Activated CD8-positive, alpha-beta memory T cell treated with anti-CD3 and anti-CD28 coated beads, Interleukin-2, amount 50 U/mL, for 24 hours (primary cell): ENCODE results near the gene FES.
"Not testable (repeated sequence)": the region's sequence is repeated elsewhere in the genome, so short reads cannot be mapped to it uniquely, and the experiment has no call there.

Experiments
- DNase-seq: peaks from one replicate; pipeline ENCODE4 v3.0.0-alpha.2; 2020; ENCODE audit errors: extremely low read depth

The FES gene

DNA sequence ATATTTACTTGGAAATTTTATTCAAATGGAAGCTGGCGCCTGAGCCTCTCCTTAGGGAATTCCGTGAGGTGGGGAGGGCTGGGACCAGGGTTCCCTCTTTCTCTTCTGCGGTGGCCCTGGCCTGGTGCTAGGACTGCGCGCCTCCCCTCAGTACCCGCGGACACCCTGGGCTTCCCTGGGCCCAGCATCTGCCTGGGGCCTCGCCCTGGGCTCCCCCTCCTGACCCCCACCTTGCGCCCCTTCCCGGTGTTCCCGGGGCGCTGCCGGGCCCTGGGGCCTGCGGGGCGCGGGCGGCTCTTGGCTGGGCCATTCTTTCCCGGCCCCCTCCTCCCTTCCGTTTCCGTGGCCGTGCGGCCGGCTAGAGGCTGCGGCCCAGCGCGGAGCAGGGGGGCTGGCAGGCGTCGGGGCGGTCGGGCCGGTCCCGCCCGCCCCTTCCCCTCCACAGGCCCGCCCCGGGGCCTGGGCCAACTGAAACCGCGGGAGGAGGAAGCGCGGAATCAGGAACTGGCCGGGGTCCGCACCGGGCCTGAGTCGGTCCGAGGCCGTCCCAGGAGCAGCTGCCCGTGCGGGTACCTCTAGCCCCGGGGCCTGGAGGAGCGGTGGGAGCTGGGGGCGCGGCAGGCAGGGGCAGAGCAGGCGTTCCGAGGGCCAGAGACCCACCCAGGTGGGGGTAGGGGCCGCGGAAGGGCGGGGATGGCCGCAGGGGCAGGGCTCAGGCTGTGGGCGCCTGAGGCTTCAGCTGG, at the start of gene FES:
FES (plus strand) TSS at position 529 of the 743 bp plus-strand sequence. CDS start 542 bp downstream, outside the sequence.
- no peak for DNase-seq

DNA sequence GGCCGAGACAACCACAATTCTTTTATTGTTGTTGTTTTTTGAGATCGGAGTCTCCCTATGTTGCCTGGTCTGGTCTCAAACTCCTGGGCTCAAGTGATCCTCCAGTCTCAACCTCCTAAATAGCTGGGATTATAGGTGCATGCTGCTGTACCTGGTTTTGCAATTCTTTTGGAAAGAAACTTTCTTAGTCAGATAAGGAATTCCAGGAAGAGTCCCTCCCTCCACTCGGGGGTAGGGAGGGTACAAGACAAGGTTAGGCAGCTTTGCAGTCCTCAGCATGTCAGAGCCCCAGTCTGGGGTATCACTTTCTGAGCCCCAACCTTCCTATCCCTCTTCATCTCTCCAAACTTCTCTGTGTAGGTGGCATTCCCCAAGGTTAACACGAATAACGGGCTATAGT, 49.7 kb upstream of the FES start:
- no peak for DNase-seq

DNA sequence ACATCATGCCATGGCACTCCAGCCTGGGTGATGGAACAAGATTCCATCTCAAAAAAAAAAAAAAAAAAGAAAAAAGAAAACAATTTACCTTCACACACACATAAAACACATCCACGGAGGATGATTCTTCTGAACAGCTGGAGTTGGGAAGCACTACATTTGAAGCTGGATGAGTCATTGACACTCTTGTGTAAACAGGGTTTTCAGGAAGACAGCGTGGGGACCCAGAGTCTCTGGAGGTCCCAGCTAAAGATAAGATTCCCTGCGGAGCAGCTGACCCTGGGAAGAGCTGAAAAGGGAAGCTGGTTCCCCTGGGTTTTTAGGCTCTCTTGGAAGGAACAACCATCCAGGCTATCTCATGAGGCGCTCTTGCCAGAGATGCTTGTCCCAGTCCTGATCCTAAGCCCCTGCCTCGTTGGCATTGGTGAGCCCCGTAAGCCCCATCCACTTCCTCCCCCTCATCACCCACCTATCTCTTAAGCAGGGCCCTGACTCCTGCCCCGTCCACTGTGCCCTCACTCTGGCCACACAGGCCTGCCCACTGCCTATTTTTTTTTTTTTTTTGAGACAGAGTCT, 47.9 kb upstream of the FES start:
- no peak for DNase-seq

DNA sequence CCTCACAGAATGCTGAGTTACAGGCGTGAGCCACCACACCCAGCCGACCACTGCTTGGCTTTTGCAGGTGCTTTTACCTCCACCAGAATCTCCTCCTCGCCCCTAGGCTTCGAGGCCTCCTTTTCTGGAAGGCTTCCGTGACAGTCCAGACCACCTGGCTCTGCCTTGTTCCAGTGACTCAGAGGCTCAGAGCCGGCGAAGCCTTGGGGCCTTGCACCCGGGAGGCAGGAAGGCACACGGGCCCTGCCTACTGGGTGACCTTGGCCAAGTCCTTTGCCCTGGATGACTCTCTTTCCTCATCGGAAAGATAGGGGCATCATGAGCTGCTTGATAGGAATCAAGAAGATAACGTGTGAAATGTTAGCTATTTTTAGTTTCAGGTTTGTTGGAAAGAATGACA, 47.2 kb upstream of the FES start:
- DNase-seq: no peak

DNA sequence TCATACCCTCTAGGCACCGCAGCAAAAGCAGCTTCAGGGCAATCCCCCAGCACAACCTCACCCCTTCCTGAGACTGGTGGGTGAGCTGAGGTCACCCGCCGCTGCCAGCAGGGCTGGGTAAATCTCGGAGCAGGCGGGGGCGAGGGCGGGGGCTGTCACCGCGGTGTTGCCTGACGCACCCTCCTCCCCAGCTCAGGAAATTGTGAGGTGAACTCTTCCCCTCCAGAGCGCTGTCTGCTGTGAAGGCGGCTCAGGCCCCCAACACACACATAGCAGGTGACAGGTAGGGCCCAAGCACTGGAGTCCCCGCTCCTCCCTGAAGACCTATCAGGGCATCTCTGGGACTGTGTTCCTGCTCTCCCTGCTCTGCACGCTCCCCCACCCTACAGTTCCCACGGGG, 46.2 kb upstream of the FES start:
- peak; percentile 73 for DNase-seq

DNA sequence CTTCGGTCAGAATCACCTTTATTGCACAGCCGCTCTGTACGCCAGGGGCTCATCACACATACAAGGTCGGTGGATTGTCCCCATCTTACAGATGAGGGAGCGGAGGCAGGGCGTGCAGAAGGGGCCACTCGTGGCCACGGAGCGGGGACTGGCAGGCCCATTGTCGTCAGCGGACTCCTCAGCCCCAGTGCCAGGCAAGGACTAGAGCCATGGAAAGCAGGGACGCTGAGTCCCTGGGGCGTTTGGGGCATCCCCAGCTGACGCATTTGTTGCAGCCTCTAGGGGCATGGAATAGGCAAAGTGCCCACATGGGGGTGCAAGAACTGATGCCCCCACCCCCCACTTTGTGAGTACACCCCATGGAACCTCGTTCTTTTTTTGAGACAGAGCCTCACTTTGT, 45.8 kb upstream of the FES start:
- DNase-seq: no peak

DNA sequence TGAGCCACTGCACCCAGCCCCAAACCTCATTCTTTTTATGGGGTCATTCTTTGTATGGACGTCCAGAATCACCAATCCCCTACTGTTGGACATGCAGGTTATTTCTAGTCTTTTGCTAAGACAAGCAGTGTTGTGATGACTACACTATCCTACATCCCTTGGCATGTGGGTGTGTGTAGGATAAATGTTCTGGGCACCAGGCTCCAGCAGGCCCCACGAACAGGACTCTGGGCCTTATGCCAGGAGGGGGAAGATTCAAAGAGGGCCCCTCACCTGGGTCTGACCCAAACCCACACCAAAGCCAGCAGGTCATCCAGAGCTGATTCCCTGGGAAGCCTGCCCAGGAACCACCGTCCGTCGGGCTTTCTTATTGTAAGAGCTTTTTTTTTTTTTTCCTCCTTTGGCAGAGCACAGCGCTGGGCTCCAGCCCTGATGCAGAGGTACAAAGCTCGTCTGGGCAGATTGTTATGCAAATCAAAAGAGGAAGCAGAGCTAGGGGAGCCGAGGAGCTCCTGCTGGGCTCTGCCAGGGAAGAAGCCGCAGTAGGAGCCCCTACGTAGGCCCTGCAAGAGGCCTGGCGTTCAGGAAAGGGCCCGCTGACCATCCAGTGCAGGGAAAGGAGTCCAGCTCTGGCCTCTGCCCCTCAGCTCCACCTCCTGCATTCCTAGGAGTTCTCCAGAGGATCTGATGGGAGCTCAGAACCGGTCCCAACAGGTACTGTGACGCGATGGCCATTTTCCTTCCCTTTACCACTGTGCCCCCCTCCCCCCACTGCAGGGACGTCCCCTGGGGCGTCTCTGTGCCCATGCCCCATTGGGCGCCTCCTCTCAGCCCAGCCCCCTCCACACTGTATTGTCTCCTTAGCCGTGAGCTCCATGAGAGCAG, 44.9 kb upstream of the FES start:
- DNase-seq: no peak

DNA sequence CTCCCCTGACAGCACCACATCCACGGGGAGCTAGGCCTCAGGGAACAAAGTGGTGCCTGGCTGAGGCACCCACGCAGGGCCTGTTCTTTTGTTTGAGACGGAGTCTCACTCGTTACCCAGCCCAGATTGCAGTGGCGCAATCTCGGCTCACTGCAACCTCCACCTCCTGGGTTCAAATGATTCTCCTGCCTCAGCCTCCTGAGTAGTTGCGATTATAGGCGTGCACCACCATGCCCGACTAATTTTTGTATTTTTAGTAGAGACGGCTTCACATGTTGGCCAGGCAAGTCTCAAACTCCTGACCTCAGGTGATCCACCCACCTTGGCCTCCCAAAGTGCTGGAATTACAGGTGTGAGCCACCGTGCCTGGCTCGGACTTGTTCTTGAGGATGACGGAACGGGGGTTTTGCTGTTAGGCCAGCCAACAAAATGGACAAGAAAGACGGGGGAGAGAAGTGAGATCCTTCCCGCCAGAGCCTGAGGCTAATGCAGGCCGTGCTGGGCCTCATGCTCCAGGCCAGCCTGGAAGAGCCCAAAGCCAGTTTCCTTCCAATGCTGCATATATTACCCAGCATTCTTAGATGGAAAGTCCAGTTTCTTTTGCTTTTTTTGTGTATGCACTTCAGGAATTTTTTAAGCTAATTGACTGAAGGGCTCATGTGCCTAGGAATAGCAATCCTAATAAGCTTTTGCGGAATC, 44.0 kb upstream of the FES start:
- no peak for DNase-seq

DNA sequence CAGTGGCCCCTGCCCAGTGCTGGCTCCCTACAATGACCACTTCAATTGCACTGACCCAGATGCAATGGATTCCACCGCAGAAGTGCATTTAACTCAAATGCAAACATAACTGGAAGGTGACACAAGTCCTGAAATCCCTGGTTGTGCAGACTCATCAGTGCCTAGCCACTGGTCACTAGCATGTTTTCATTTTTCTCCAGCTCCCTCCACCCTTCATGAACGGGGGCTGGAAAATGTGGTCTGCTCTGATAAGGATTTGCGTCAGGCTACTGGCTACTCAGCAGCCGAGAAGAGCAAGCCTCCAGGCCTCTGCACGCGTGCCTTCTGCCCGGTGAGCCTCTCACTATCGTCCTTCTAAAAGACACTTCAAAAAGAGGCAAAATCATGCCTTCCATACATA, 43.4 kb upstream of the FES start:
- no peak for DNase-seq

DNA sequence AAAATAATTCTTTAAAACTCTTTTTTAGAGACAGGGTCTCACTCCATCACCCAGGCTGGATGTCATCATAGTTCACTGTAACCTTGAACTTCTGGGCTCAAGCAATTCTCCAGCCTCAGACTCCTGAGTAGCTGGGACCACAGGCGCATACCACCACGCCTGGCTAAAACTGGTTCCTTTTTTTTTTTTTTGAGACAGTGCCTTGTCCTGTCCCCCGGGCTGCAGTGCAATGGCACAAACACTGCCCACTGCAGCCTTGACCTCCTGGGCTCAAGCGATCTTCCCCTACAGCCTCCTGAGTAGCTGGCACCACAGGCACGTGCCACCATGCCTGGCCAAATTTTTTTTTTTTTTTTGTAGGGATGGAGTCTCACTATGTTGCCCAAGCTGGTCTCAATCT, 39.6 kb upstream of the FES start:
- no peak for DNase-seq

DNA sequence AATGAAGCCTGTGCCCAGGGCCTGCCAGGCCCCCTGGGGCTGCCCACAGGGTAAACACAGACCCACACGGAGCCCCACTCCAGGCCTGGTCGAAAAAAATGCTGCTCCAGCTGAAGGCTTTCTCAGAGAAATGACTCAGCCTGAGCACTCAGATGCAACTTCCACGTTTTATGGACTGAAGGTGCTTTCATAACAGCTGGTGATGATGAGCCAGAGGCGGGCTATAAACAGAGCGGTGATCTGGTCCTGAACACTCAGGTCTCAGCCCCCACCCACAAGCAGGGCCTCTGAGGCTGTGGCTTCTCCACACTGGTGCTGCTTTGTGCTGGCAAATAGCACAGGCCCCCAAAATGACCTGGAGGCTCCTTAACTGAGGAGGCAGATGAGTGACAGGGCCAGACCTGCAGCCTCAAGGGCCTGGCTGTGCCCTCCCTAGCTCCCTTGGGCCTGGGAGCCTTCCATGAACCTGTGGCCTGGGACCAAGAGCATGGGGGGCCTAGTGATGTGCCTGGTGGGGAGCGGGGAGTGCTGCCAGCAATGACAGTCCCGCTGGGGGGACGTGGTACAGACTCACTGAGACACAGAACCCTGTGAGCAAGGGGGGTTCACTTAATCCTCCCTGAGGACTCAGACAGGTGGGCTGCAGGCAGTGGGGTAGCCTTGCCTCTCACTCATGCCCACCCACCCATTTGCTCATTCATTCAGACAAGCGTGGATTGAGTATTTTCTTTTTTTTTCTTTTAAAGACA, 38.9 kb upstream of the FES start:
- DNase-seq: no peak

DNA sequence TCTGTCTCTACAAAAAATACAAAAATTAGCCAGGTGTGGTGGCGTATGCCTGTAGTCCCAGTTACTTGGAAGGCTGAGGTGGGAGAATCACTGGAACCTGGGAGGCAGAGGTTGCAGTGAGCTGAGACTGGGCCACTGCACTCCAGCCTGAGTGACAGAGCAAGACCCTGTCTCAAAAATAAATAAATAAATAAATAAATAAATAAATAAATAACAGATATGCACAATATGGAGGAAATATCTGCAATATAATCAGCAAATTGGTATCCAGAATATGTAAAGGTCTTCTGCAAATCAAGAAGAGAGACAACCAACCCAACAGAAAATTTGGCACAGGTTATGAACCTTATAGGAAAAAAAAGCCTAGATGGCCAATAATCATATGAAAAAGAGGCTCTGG, 34.9 kb upstream of the FES start:
- DNase-seq: not testable (repeated sequence)

DNA sequence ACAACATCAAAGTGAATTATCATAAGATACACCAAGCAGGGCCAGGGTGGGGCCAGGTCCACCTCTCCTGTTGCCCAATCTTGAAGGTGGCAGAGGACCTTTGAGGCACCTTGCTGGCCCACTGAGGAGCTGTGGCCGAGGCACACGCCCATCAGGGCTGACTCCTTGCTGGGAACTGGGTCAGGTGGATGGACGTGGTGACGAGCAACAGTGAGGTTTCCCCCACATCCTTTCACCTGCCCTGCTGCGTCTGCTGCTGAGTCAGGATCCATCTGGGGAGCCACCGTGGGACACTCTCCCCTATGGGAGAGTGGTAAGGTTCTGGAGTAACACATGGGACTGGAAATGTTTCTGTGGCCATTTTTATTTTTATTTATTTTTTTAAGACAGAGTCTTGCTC, 33.2 kb upstream of the FES start:
- no peak for DNase-seq

DNA sequence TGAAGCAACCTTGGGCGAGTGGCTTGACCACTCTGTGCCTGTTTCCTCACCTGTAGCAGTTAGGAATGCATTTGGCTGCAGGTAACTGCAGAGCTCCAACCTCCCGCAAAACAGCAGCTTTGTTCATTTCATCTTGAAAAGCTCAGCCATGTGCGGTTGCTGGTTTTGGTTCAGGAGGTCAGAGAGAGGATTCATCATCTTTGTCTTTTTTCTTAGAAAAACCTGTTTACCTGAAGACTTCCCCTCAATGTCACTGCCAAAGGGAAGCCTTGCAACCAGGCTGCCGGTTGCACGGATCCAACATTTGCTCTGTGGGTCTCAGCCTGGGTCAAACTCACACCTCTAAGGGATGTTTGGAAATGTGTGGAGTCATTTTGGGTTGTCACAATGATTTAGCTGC, 32.4 kb upstream of the FES start:
- no peak for DNase-seq

DNA sequence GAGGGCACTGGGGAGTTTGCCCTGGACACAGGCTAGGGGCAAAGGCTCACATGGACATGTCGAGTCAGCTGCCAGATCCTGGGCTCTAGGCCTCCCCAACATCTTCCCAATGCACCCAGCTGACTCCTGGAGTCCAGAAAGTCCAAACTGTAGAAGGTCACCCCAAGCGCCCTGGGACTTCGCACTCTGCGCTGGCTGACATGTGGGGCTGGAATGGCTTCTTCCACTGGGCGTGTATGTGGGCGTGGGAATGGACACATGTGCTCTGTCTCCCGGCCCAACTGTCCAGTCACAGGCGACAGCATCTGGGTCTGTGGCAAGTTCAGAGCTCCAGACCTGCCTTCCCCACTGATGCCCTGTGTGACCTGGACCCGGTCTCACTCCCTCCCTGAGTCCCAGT, 29.2 kb upstream of the FES start:
- DNase-seq: no peak

DNA sequence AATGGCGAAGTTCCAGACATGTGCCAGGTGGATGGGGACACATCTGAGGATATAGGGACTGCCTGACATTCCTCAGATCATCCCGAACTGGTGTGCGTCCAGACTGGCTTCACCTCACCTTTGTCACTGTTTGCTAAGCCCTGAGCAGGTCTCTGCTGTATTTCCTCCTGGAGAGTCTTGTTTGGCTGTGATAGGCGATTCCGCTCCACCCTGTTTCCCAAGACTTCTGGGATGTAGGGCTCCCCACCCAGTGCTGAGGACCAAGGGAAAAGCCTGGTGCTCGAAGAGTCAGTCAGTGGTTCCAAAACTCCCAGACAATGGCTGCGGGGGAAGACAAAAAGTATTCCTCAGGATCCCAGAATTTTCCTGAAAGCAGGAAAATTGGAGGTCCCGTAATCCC, 27.0 kb upstream of the FES start:
- no peak for DNase-seq

DNA sequence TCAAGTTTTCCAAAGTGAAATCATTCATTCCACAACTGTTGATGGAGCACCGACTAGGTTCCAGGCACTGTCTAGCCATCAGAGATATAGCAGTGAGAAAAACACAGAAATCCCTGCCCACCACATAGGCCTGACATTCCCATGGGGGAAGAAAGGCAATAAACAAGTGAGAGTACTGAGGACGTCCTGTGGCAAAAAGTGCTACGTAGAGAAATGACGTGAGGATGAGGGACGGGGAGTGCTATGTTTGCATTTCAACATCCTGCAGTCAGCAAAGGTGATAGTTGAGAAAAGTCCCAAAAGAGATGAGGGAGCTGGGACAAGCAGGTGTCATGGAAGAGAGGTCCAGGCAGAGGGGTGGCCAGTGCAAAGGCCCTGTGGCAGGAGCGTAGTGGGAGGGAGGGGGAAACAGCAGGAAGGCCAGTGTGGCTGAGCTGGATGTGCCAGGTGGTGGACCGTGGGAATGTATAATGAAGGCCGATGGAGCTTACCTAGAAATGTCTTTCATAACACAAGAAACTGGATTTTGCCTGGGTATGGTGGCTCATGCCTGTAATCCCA, 26.3 kb upstream of the FES start:
- DNase-seq: no peak

DNA sequence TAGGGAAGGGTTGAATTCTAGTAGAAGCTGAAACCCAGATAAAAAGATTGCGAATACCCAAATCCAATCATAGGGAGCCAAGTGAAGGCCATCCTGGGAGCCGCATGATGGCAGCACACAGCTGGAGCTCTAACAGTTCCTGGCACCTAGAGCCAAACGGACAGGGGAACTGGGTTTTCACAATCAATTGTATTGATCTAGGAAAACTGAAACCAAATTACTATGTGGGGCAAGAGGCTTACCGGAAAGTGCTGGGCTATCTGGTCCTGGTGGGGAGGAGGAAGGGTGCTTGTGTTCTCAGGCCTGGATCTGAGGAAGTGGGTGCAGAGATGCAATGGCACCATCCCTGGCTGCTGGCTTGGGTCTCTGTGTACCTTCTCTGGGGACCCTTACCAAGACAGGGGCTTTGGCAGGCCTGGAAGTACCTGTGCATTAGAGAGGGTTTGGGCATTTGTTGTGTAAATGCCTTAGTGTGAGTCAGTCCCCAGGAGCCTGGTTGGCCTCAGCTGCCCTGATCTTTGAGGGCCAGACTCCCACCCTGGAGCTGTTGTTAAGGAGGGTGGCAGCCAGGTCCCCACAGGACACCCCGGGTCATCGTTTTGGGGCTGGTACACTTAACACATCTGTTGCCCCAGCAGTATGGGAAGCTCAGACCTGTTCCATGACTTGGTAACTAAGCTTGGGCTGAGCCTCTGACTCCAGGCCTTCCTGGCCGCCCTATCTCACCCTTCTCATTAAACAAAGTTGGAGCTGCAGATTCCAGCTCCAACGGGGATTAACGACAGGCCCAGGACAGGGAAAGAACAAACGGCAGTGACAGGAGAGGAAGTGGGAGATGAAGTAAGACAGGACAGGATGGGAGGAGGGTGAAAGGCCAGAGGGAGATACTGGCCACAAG, 24.8 kb upstream of the FES start:
- no peak for DNase-seq

DNA sequence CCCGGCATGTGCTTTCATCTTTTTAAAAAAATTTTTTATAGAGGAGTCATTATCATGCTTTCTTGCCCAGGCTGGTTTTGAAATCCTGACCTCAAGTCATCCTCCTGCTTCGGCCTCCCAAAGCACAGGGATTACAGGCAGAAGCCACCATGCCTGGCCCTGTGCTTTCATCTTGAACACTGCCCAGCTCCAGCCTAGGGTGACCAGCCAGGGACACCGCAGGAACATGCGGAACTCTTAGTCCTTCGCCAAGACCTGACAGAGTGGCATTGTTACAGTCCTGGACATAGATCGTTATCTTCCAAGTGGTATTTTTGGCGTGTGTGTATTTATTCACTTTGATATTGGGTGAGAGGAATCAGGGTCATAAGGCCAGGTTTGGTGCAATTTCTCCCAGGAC, 23.9 kb upstream of the FES start:
- DNase-seq: no peak
